K562 (cell line): Measurements from ENCODE around the gene DNAJC17. TPM values are rescaled to one million over a fixed set of nuclear protein-coding genes. Genes with fewer than 3 reads are reported as not detected.

Experiments used
- ATAC-seq: fragments of 200-7000 bp; cut with Tn5 transposase; 3 replicates; pipeline ENCODE4 v1.9.1; 2020; ENCODE audit warnings: moderate library complexity
- BruUV-seq: library from RNA; stranded (reverse); fragments of 400-500 nt; replicated peaks from 2 replicates; lab custom pipeline; 2021; lab: Mats Ljungman, UMichigan
- CTCF ChIA-PET: fragments of 300-600 bp; formaldehyde crosslinking; extraction: SDS; loops from one replicate; lab custom pipeline; 2021; ENCODE audit warnings: low intra/inter-chr PET ratio; lab: Yijun Ruan, JAX
- POLR2A ChIA-PET: fragments of 300-600, 350-650 bp; sonication (Branson Sonifier 250); formaldehyde crosslinking; extraction: SDS; loops from one replicate; lab custom pipeline; 2021; ENCODE audit warnings: antibody characterized with exemption, inconsistent platforms; lab: Yijun Ruan, JAX
- DNase-seq, 4 experiments: peaks; one replicate each; pipeline versions ENCODE4 v3.0.0 to v3.0.0-alpha.2; 2011 to 2018; ENCODE audit warnings: low spot score in 3 of 4, mixed read lengths in 3 of 4; ENCODE audit errors: extremely low read depth in 1 of 4
- FAIRE-seq: peaks from 2 replicates; lab custom pipeline; 2011; peaks lifted over from hg19 to GRCh38; lab: Jason Lieb, UNC
- H2AFZ ChIP-seq: 2 replicates; pipeline ENCODE4 v1.6.0; 2011; ENCODE audit warnings: low read depth, low read length, control low read depth, inconsistent platforms
- H3K27ac ChIP-seq: fragments of 200-600 bp; 3 replicates; pipeline ENCODE4 v1.8.0; 2011; ENCODE audit warnings: low read depth, mild to moderate bottlenecking, control low read depth, inconsistent platforms, low read length, moderate library complexity, mixed read lengths; ENCODE audit errors: extremely low read depth
- H3K27me3 ChIP-seq, 2 experiments: fragments of 300-600 bp in 1 of 2; 2 replicates in 1 of 2; 3 replicates in 1 of 2; pipeline versions ENCODE4 v1.6.0 to v1.8.0; 2011; ENCODE audit warnings: inconsistent platforms in 2 of 2, low read length in 2 of 2, mild to moderate bottlenecking in 1 of 2, mixed read lengths in 1 of 2, moderate library complexity in 1 of 2; ENCODE audit not compliant: control insufficient read depth in 2 of 2, insufficient read depth in 2 of 2
- H3K36me3 ChIP-seq: fragments of 300-600 bp; 3 replicates; pipeline ENCODE4 v1.8.0; 2011; ENCODE audit warnings: mild to moderate bottlenecking, low read length, inconsistent platforms; ENCODE audit not compliant: control insufficient read depth, insufficient read depth
- H3K4me1 ChIP-seq, 2 experiments: fragments of 200-600 bp in 1 of 2; replicated peaks in 1 of 2; 2 replicates in 1 of 2; 3 replicates in 1 of 2; pipeline versions ENCODE4 v1.5.1 to v1.8.0; 2011; ENCODE audit warnings: inconsistent platforms in 2 of 2, low read length in 2 of 2, mild to moderate bottlenecking in 1 of 2, mixed read lengths in 1 of 2, moderate library complexity in 1 of 2; ENCODE audit not compliant: control insufficient read depth in 2 of 2, insufficient read depth in 2 of 2
- H3K4me2 ChIP-seq: 2 replicates; pipeline ENCODE4 v1.6.1; 2011; ENCODE audit warnings: low read length, control low read depth, inconsistent platforms, mixed read lengths; ENCODE audit not compliant: insufficient read depth
- H3K4me3 ChIP-seq: fragments of 200-600 bp; sonication (generic), shearing (Covaris generic); 2 replicates; pipeline ENCODE4 v1.5.1; 2016; ENCODE audit warnings: control low read depth, inconsistent platforms
- H3K79me2 ChIP-seq: fragments of 200-600 bp; 3 replicates; pipeline ENCODE4 v1.8.0; 2011; ENCODE audit warnings: low read length, inconsistent platforms; ENCODE audit not compliant: control insufficient read depth, insufficient read depth
- H3K9ac ChIP-seq, 2 experiments: 2 replicates each; pipeline versions ENCODE4 v1.6.0 to v1.6.1; 2011; ENCODE audit warnings: low read depth in 2 of 2, low read length in 2 of 2, control low read depth in 1 of 2, inconsistent platforms in 1 of 2, mild to moderate bottlenecking in 1 of 2, mixed read lengths in 1 of 2; ENCODE audit not compliant: insufficient read depth in 1 of 2
- H3K9me1 ChIP-seq: one replicate; pipeline ENCODE4 v1.6.0; 2011; ENCODE audit warnings: inconsistent platforms, mild to moderate bottlenecking, low read length, moderate library complexity; ENCODE audit not compliant: control insufficient read depth, insufficient read depth
- H3K9me3 ChIP-seq: replicated peaks from 2 replicates; pipeline ENCODE4 v1.5.1; 2011; ENCODE audit warnings: low read depth, low read length, inconsistent platforms; ENCODE audit not compliant: control insufficient read depth, insufficient read depth
- H4K20me1 ChIP-seq: replicated peaks from 2 replicates; pipeline ENCODE4 v1.6.1; 2011; ENCODE audit warnings: low read length, inconsistent platforms, mixed read lengths; ENCODE audit not compliant: control insufficient read depth, insufficient read depth
- BRF1 ChIP-seq: IDR thresholded peaks from 3 replicates; pipeline ENCODE4 v1.6.1; 2011; ENCODE audit warnings: borderline replicate concordance, mild to moderate bottlenecking; ENCODE audit not compliant: insufficient read length; ENCODE audit errors: extremely low read depth
- E2F8 ChIP-seq: fragments of 450-650 bp; IDR thresholded peaks from 2 replicates; pipeline ENCODE4 v1.7.1; 2018; ENCODE audit warnings: mild to moderate bottlenecking, low read depth; ENCODE audit not compliant: partially characterized antibody
- JUND ChIP-seq, 2 experiments: IDR thresholded peaks; 2 replicates in 1 of 2; 3 replicates in 1 of 2; pipeline ENCODE4 v1.6.1; 2011; ENCODE audit warnings: borderline replicate concordance in 2 of 2, low read depth in 2 of 2, low read length in 2 of 2, improper control_type of control experiment in 1 of 2, missing biosample characterization in 1 of 2, missing genetic modification characterization in 1 of 2, missing genetic modification reagents in 1 of 2
- MCM7 ChIP-seq, 2 experiments: fragments of 450-650 bp; IDR thresholded peaks; 2 replicates each; pipeline ENCODE4 v1.6.1; 2016 to 2018
- NFXL1 ChIP-seq: fragments of 450-650 bp; formaldehyde crosslinking; IDR thresholded peaks from 2 replicates; pipeline ENCODE4 v1.4.0; 2021; ENCODE audit warnings: mild to moderate bottlenecking
- POLR2B ChIP-seq: fragments of 450-650 bp; IDR thresholded peaks from 2 replicates; pipeline ENCODE4 v1.6.1; 2018; ENCODE audit warnings: low read depth; ENCODE audit not compliant: partially characterized antibody
- POLR2G ChIP-seq: fragments of 200-400 bp; formaldehyde crosslinking; IDR thresholded peaks from 2 replicates; pipeline ENCODE4 v1.6.1; 2017; ENCODE audit warnings: low read depth, mild to moderate bottlenecking, antibody characterized with exemption, low read length, moderate library complexity
- ZBTB33 ChIP-seq: sonication (generic); formaldehyde crosslinking; IDR thresholded peaks from 2 replicates; pipeline ENCODE4 v1.8.1; 2023; ENCODE audit warnings: mild to moderate bottlenecking, missing genetic modification reagents
- ZNF586 ChIP-seq: fragments of 450-650 bp; formaldehyde crosslinking; conservative IDR thresholded peaks from 2 replicates; pipeline ENCODE4 v1.4.0; 2020; ENCODE audit warnings: mild to moderate bottlenecking, moderate library complexity
- ZNF79 ChIP-seq: fragments of 250-450 bp; sonication (Bioruptor Pico); IDR thresholded peaks from 2 replicates; pipeline ENCODE4 v1.4.0; 2020; ENCODE audit warnings: low read depth, mild to moderate bottlenecking, moderate library complexity
- whole genome bisulfite sequencing: fragments of 100-300 bp; shearing (Covaris generic); methylation state at CpG from one replicate; pipeline ENCODE4 v1.1.6; 2016; ENCODE audit warnings: low coverage, mixed read lengths; ENCODE audit not compliant: insufficient coverage; ENCODE audit errors: missing lambda C conversion rate; 5-methylcytosine and 5-hydroxymethylcytosine counted together
- in situ Hi-C: fragments of 300-500 bp; cut with MboI; formaldehyde crosslinking; loops from 4 replicates; pipeline ENCODE4 v1.15.0; 2018; ENCODE audit warnings: inconsistent platforms, mixed read lengths
- intact Hi-C: fragments of 100-400 bp; cut with micrococcal nuclease; formaldehyde crosslinking; loops from 2 replicates; pipeline ENCODE4 v1.14.2; 2022
- polyA plus RNA-seq, 8 experiments: library from polyadenylated mRNA; depleted of rRNA in 4 of 8; stranded (reverse) in 5 of 8; unstranded in 3 of 8; fragments of >200 nt; fragmentation: Nextera tagmentation in 2 of 8; fragmentation: Illumina TruSeq in 1 of 8; extraction: Ambion mirVana in 2 of 8; extraction: Trizol in 1 of 8; gene quantifications; 2 replicates each; pipeline versions ENCODE4 v1.2.1 to v1.2.3, GENCODE V29; 2011 to 2014; ENCODE audit warnings: inconsistent platforms in 1 of 8, missing spikeins in 1 of 8
- total RNA-seq, 7 experiments: library from RNA; depleted of rRNA in 6 of 7; stranded (reverse); fragments of >200 nt in 6 of 7; fragmentation: Illumina TruSeq in 2 of 7; extraction: Trizol in 2 of 7; gene quantifications; 2 replicates each; pipeline versions ENCODE4 v1.2.1 to v1.2.3, GENCODE V29; 2011 to 2021; ENCODE audit warnings: low replicate concordance in 1 of 7

Gene DNAJC17
- total and polyA plus RNA-seq, 9 of the 15 experiments (the other 6 are each of a cell fraction or from before 2014, with no cell fraction given) = 2.4 to 79.4 (median 44.2) TPM

- no peak for ATAC-seq
- Histone ChIP-seq H3K4me1 (peaks cover 21 to 73% of the 10 kb centered on the region in 2 experiments; a peak in 4 of 5 replicates), H3K36me3 (peaks cover 16% of the 10 kb centered on the region; the same call in 1 of the 3 replicates)
- TF ChIP-seq ZNF79 (CRISPR knock-in tag) (no peak), POLR2B (no peak), ZBTB33 (CRISPR knock-in tag) (peak; percentile 3; the same call in 1 of the 2 replicates), MCM7 (IDR thresholded peaks at IDR 0.05) (no peak), E2F8 (no peak), NFXL1 (CRISPR knock-in tag) (no peak), POLR2G (peak; percentile 48; the same call in 1 of the 2 replicates), BRF1 (no peak), ZNF586 (no peak), JUND (IDR thresholded peaks at IDR 0.05; ENCODE audit: borderline replicate concordance, low read depth, low read length) (no peak), JUND (tag; IDR thresholded peaks at IDR 0.05; ENCODE audit: borderline replicate concordance, low read depth, low read length) (no peak)
- TF ChIP-seq, all 486 proteins: peak for 2
- Histone ChIP-seq H3K9ac (peak overlapping the region in 1 of 2 experiments; percentile 63; a peak in 2 of 4 replicates), H3K9me1 (no peaks in the 10 kb centered on the region), H3K27ac (no peak overlapping the region), H2AFZ (no peak overlapping the region), H3K9me3 (no peaks in the 10 kb centered on the region), H3K4me3 (no peak overlapping the region), H4K20me1 (no peaks in the 10 kb centered on the region; the same call in none of the 2 replicates), H3K79me2 (no peaks in the 10 kb centered on the region), H3K4me2 (no peak overlapping the region), H3K27me3 (no peaks in the 10 kb centered on the region)
- FAIRE-seq (no peak), DNase-seq (peak in 1 of 4 experiments; percentile 39)
- CTCF ChIA-PET = no interaction called here
- 70% methylated on average over 23 of the region's 32 CpGs for WGBS
- in situ Hi-C loops = no loop called here
- intact Hi-C loops = loop anchor here (10.0 kb wide), 1 partner anchor 172 kb away; the partner anchor contains the start of gene KNL1
- BruUV-seq = no TSS peak
- POLR2A ChIA-PET = interaction anchor here (0.6 to 1.4 kb wide), 5 partner anchors 9 to 127 kb away, joined by 3 to 5 read pairs (median 4); partner anchors contain the start of gene VPS18
These were observed 40.1 kb downstream of the DNAJC17 start for GRCh38 chr15:40766906-40767837.
